HepG2 (cell line): ENCODE results near the gene UBE3D. TPM values are rescaled to one million over a fixed set of nuclear protein-coding genes. Genes with fewer than 3 reads are reported as not detected.

Source experiments
- ATAC-seq: fragments of 200-7000 bp; cut with Tn5 transposase; 3 replicates; pipeline ENCODE4 v1.9.1; 2020; ENCODE audit warnings: mild to moderate bottlenecking, moderate library complexity
- BruUV-seq: library from RNA; stranded (reverse); fragments of 400-500 nt; replicated peaks from 2 replicates; lab custom pipeline; 2021; lab: Mats Ljungman, UMichigan
- CTCF ChIA-PET: fragments of 300-600 bp; formaldehyde crosslinking; extraction: SDS; loops from one replicate; lab custom pipeline; 2021; ENCODE audit warnings: low total read pairs, inconsistent platforms, low intra/inter-chr PET ratio; lab: Yijun Ruan, JAX
- POLR2A ChIA-PET: fragments of 350-600 bp; sonication (Branson Sonifier 250); formaldehyde crosslinking; loops from one replicate; lab custom pipeline; 2020; ENCODE audit warnings: antibody characterized with exemption, inconsistent platforms; lab: Yijun Ruan, JAX
- DNase-seq: peaks from one replicate; pipeline ENCODE4 v3.0.0-alpha.2; 2015; ENCODE audit warnings: low spot score
- FAIRE-seq: peaks from 3 replicates; lab custom pipeline; 2011; peaks lifted over from hg19 to GRCh38; lab: Jason Lieb, UNC
- H2AFZ ChIP-seq: one replicate; pipeline ENCODE4 v1.6.1; 2011; ENCODE audit warnings: low read length, inconsistent platforms
- H3K27ac ChIP-seq: fragments of 300-600 bp; 3 replicates; pipeline ENCODE4 v1.8.0; 2011; ENCODE audit warnings: mixed run types, mild to moderate bottlenecking, mixed read lengths, low read length, inconsistent platforms; ENCODE audit not compliant: insufficient read depth; ENCODE audit errors: extremely low read length
- H3K27me3 ChIP-seq, 2 experiments: fragments of 200-600 bp in 1 of 2; 2 replicates in 1 of 2; 3 replicates in 1 of 2; pipeline versions ENCODE4 v1.6.0 to v1.8.0; 2011; ENCODE audit warnings: low read length in 2 of 2, mild to moderate bottlenecking in 2 of 2, moderate library complexity in 2 of 2, inconsistent platforms in 1 of 2; ENCODE audit not compliant: insufficient read depth in 2 of 2, control insufficient read depth in 1 of 2
- H3K36me3 ChIP-seq, 2 experiments: fragments of 200-600 bp in 1 of 2; replicated peaks in 1 of 2; 2 replicates in 1 of 2; 3 replicates in 1 of 2; pipeline versions ENCODE4 v1.5.1 to v1.8.0; 2011; ENCODE audit warnings: low read length in 2 of 2, inconsistent platforms in 1 of 2; ENCODE audit not compliant: insufficient read depth in 2 of 2, control insufficient read depth in 1 of 2
- H3K4me1 ChIP-seq: 2 replicates; pipeline ENCODE4 v1.5.1; 2012; ENCODE audit warnings: low read length, inconsistent platforms; ENCODE audit not compliant: insufficient read depth
- H3K4me2 ChIP-seq: 2 replicates; pipeline ENCODE4 v1.6.0; 2011; ENCODE audit warnings: low read depth, low read length, inconsistent platforms
- H3K4me3 ChIP-seq, 3 experiments: fragments of 200-600 bp in 1 of 3; sonication (generic), shearing (Covaris generic) in 1 of 3; replicated peaks in 1 of 3; 2 replicates each; pipeline ENCODE4 v1.5.1; 2011 to 2016; ENCODE audit warnings: low read length in 3 of 3, inconsistent platforms in 2 of 3, low read depth in 2 of 3, mild to moderate bottlenecking in 2 of 3, control low read depth in 1 of 3, mixed read lengths in 1 of 3; ENCODE audit not compliant: insufficient read depth in 1 of 3
- H3K79me2 ChIP-seq: one replicate; pipeline ENCODE4 v1.6.1; 2011; ENCODE audit warnings: low read length, inconsistent platforms; ENCODE audit not compliant: insufficient read depth
- H3K9ac ChIP-seq: 2 replicates; pipeline ENCODE4 v1.6.0; 2011; ENCODE audit warnings: mild to moderate bottlenecking, low read depth, low read length, inconsistent platforms; ENCODE audit not compliant: insufficient read depth
- H3K9me3 ChIP-seq: 2 replicates; pipeline ENCODE4 v1.5.1; 2012; ENCODE audit warnings: mild to moderate bottlenecking, low read length
- H4K20me1 ChIP-seq: 2 replicates; pipeline ENCODE4 v1.6.0; 2011; ENCODE audit warnings: inconsistent platforms, mild to moderate bottlenecking, low read length, moderate library complexity; ENCODE audit not compliant: insufficient read depth
- AGO2 ChIP-seq: fragments of 200-400 bp; formaldehyde crosslinking; optimal IDR thresholded peaks from 2 replicates; pipeline ENCODE3; 2017; ENCODE audit warnings: mild to moderate bottlenecking, low read depth, low read length, moderate library complexity
- AHR ChIP-seq: IDR thresholded peaks from 2 replicates; pipeline ENCODE4 v1.6.1; 2018; ENCODE audit warnings: missing genetic modification reagents, missing compliant biosample characterization
- CEBPB ChIP-seq: IDR thresholded peaks from 2 replicates; pipeline ENCODE4 v1.6.1; 2011; ENCODE audit warnings: low read depth, low read length, improper control_type of control experiment, borderline replicate concordance
- ELF1 ChIP-seq: sonication (generic); formaldehyde crosslinking; IDR thresholded peaks from 2 replicates; pipeline ENCODE4 v1.4.0; 2020; ENCODE audit warnings: missing genetic modification reagents
- HNRNPK ChIP-seq: fragments of 200-400 bp; formaldehyde crosslinking; IDR thresholded peaks from 2 replicates; pipeline ENCODE4 v1.6.1; 2018; ENCODE audit warnings: low read length, low read depth, moderate library complexity, mild to moderate bottlenecking; ENCODE audit not compliant: poor library complexity, severe bottlenecking
- IKZF4 ChIP-seq: sonication (generic); formaldehyde crosslinking; IDR thresholded peaks from 2 replicates; pipeline ENCODE4 v1.5.1; 2020; ENCODE audit warnings: borderline replicate concordance, mild to moderate bottlenecking, low read depth, missing genetic modification reagents; ENCODE audit errors: not compliant biosample characterization
- MAFK ChIP-seq, 2 experiments: IDR thresholded peaks in 1 of 2; conservative IDR thresholded peaks in 1 of 2; 2 replicates each; pipeline ENCODE4 v1.6.1; 2011; ENCODE audit warnings: improper control_type of control experiment in 2 of 2, low read length in 2 of 2
- MXD4 ChIP-seq: IDR thresholded peaks from 2 replicates; pipeline ENCODE4 v1.6.1; 2016; ENCODE audit warnings: mild to moderate bottlenecking, missing biosample characterization, missing genetic modification reagents
- NCOA1 ChIP-seq: sonication (generic); formaldehyde crosslinking; IDR thresholded peaks from 2 replicates; pipeline ENCODE4 v1.9.0; 2021; ENCODE audit warnings: missing genetic modification reagents
- RCOR2 ChIP-seq: IDR thresholded peaks from 2 replicates; pipeline ENCODE4 v1.6.1; 2016; ENCODE audit warnings: missing biosample characterization, missing genetic modification reagents
- SAFB2 ChIP-seq: sonication (generic); formaldehyde crosslinking; IDR thresholded peaks from 2 replicates; pipeline ENCODE4 v1.5.1; 2020; ENCODE audit warnings: missing genetic modification reagents, low read depth, mild to moderate bottlenecking, borderline replicate concordance
- SNAI1 ChIP-seq: sonication (generic); formaldehyde crosslinking; IDR thresholded peaks from 2 replicates; pipeline ENCODE4 v1.5.0; 2020; ENCODE audit warnings: mild to moderate bottlenecking, missing genetic modification reagents, borderline replicate concordance
- TSC22D2 ChIP-seq: sonication (generic); formaldehyde crosslinking; IDR thresholded peaks from 2 replicates; pipeline ENCODE4 v1.5.1; 2020; ENCODE audit warnings: missing genetic modification reagents, mild to moderate bottlenecking, borderline replicate concordance
- XRCC5 ChIP-seq: fragments of 200-400 bp; formaldehyde crosslinking; optimal IDR thresholded peaks from 2 replicates; pipeline ENCODE3; 2017; ENCODE audit warnings: mild to moderate bottlenecking, low read length
- ZNF333 ChIP-seq: sonication (generic); formaldehyde crosslinking; IDR thresholded peaks from 2 replicates; pipeline ENCODE4 v1.4.0; 2020; ENCODE audit warnings: mild to moderate bottlenecking, missing genetic modification reagents, borderline replicate concordance
- ZNF775 ChIP-seq: sonication (generic); formaldehyde crosslinking; IDR thresholded peaks from 2 replicates; pipeline ENCODE4 v1.4.0; 2020; ENCODE audit warnings: missing genetic modification reagents, mild to moderate bottlenecking, moderate library complexity, borderline replicate concordance
- WGBS: methylation state at CpG from one replicate; pipeline ENCODE4 v1.1.6; 2017; ENCODE audit warnings: low lambda C conversion rate; 5-methylcytosine and 5-hydroxymethylcytosine counted together
- in situ Hi-C: cut with HindIII; loops from 2 replicates; pipeline ENCODE4 v1.10.0; 2017; ENCODE audit warnings: low pct_unique_long_range_greater_than_20kb; ENCODE audit not compliant: extremely low pct_ligation_motif_present
- intact Hi-C: fragments of 100-400 bp; cut with micrococcal nuclease; formaldehyde crosslinking; loops from one replicate; pipeline ENCODE4 v1.10.0; 2022; ENCODE audit not compliant: unreplicated experiment
- polyA plus RNA-seq, 8 experiments: library from polyadenylated mRNA; depleted of rRNA in 3 of 8; stranded (reverse) in 7 of 8; unstranded in 1 of 8; fragments of >200 nt; fragmentation: Illumina TruSeq in 4 of 8; extraction: Trizol in 4 of 8; gene quantifications; 2 replicates each; pipeline versions ENCODE4 v1.2.1 to v1.2.3, GENCODE V29; 2011 to 2016; ENCODE audit warnings: low read depth in 4 of 8, missing spikeins in 1 of 8, mixed read lengths in 1 of 8; ENCODE audit not compliant: insufficient read depth in 1 of 8
- total RNA-seq, 5 experiments: library from RNA; depleted of rRNA; stranded (reverse); fragments of >200 nt; fragmentation: Illumina TruSeq; extraction: Trizol; gene quantifications; 2 replicates each; pipeline ENCODE4 v1.2.3, GENCODE V29; 2016; ENCODE audit warnings: low read depth in 1 of 5
- TF ChIP-seq, protein P1 (sequence below): sonication (generic); formaldehyde crosslinking; IDR thresholded peaks from 2 replicates; pipeline ENCODE4 v1.5.0; 2020; ENCODE audit warnings: mild to moderate bottlenecking, missing genetic modification reagents, borderline replicate concordance

UBE3D gene
- total and polyA plus RNA-seq, 2 of the 13 experiments (the other 11 are each of a cell fraction or from before 2014, with no cell fraction given): 5.1 to 11.4 TPM

DNA sequence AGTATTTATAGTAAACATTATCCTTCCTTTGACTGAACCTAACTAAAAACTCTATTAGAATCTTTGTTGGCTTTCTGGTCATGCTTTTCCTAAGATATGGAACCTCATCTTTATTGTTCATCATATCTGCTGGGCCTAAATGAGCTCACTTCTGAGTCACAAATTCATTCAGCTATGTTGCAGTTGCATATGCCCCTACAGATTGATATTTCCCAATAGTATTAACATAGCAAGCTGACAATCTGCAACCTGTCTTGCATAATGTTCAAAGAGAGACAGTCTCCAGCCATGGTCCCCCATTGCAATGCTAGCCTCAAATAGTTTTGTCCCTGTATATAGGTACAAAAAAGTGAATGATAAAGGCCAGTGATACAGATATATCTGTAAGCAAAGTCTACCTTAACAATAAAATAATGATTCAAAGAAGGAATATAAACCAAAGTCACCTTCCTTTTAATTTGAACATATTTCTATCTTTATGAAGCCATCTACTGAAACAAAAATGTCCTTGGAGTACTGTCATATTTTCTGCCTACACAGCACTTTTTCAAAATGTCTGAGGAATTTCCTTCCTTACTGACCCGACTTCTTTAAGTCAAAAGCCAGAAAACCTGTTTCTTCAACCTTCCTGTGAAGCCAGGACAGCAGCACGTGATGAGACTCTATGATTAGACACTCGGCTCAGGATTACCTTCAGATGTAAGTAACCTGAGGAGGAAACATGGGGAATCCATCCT is 140.7 kb downstream of the UBE3D start:
- intact Hi-C loops (no loop called here), in situ Hi-C loops (no loop called here)
- FAIRE-seq (no peak), ATAC-seq (no peak), DNase-seq (no peak)
- Histone ChIP-seq H3K79me2 (no peaks in the 10 kb centered on the region), H3K4me1 (no peaks in the 10 kb centered on the region), H3K4me3 (no peak overlapping the region), H3K27ac (no peak overlapping the region), H2AFZ (no peak overlapping the region), H3K27me3 (no peaks in the 10 kb centered on the region), H3K9ac (no peak overlapping the region), H3K36me3 (no peaks in the 10 kb centered on the region), H4K20me1 (no peaks in the 10 kb centered on the region), H3K9me3 (peaks cover 2% of the 10 kb centered on the region; the same call in 1 of the 2 replicates), H3K4me2 (no peak overlapping the region)
- CTCF ChIA-PET: no interaction called here
- POLR2A ChIA-PET: no interaction called here
- no TSS peak for BruUV-seq
- 89% methylated on average over 3 of the region's 3 CpGs for WGBS
- TF ChIP-seq AHR (CRISPR knock-in tag): no peak
- TF ChIP-seq SAFB2 (CRISPR knock-in tag): no peak
- TF ChIP-seq SNAI1: no peak
- TF ChIP-seq ZNF775 (CRISPR knock-in tag): no peak
- TF ChIP-seq NCOA1 (CRISPR knock-in tag): no peak
- TF ChIP-seq IKZF4 (CRISPR knock-in tag): no peak
- no peak for TF ChIP-seq TSC22D2
- no peak for TF ChIP-seq HNRNPK
- TF ChIP-seq, protein P1, sequence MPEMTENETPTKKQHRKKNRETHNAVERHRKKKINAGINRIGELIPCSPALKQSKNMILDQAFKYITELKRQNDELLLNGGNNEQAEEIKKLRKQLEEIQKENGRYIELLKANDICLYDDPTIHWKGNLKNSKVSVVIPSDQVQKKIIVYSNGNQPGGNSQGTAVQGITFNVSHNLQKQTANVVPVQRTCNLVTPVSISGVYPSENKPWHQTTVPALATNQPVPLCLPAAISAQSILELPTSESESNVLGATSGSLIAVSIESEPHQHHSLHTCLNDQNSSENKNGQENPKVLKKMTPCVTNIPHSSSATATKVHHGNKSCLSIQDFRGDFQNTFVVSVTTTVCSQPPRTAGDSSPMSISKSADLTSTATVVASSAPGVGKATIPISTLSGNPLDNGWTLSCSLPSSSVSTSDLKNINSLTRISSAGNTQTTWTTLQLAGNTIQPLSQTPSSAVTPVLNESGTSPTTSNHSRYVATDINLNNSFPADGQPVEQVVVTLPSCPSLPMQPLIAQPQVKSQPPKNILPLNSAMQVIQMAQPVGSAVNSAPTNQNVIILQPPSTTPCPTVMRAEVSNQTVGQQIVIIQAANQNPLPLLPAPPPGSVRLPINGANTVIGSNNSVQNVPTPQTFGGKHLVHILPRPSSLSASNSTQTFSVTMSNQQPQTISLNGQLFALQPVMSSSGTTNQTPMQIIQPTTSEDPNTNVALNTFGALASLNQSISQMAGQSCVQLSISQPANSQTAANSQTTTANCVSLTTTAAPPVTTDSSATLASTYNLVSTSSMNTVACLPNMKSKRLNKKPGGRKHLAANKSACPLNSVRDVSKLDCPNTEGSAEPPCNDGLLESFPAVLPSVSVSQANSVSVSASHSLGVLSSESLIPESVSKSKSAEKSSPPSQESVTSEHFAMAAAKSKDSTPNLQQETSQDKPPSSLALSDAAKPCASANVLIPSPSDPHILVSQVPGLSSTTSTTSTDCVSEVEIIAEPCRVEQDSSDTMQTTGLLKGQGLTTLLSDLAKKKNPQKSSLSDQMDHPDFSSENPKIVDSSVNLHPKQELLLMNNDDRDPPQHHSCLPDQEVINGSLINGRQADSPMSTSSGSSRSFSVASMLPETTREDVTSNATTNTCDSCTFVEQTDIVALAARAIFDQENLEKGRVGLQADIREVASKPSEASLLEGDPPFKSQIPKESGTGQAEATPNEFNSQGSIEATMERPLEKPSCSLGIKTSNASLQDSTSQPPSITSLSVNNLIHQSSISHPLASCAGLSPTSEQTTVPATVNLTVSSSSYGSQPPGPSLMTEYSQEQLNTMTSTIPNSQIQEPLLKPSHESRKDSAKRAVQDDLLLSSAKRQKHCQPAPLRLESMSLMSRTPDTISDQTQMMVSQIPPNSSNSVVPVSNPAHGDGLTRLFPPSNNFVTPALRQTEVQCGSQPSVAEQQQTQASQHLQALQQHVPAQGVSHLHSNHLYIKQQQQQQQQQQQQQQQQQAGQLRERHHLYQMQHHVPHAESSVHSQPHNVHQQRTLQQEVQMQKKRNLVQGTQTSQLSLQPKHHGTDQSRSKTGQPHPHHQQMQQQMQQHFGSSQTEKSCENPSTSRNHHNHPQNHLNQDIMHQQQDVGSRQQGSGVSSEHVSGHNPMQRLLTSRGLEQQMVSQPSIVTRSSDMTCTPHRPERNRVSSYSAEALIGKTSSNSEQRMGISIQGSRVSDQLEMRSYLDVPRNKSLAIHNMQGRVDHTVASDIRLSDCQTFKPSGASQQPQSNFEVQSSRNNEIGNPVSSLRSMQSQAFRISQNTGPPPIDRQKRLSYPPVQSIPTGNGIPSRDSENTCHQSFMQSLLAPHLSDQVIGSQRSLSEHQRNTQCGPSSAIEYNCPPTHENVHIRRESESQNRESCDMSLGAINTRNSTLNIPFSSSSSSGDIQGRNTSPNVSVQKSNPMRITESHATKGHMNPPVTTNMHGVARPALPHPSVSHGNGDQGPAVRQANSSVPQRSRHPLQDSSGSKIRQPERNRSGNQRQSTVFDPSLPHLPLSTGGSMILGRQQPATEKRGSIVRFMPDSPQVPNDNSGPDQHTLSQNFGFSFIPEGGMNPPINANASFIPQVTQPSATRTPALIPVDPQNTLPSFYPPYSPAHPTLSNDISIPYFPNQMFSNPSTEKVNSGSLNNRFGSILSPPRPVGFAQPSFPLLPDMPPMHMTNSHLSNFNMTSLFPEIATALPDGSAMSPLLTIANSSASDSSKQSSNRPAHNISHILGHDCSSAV (CRISPR knock-in tag): no peak
- no peak for TF ChIP-seq AGO2
- no peak for TF ChIP-seq ZNF333 (CRISPR knock-in tag)
- TF ChIP-seq CEBPB: 0 out of 2 replicates have a peak, but pooled peaks have one; percentile 14
- no peak for TF ChIP-seq MXD4 (CRISPR knock-in tag)
- TF ChIP-seq XRCC5: no peak
- peak; percentile 91 to 97 for TF ChIP-seq MAFK (conservative IDR thresholded peaks at IDR 0.05 in 1 of 2, IDR thresholded peaks at IDR 0.05 in 1 of 2; ENCODE audit: low read length in 2 of 2)
- TF ChIP-seq ELF1: no peak
- no peak for TF ChIP-seq RCOR2 (CRISPR knock-in tag)
